HG03354 (cell line): ENCODE measurements around the gene ECHDC3.

Source experiments
- ATAC-seq: cut with Tn5 transposase; IDR thresholded peaks from one replicate; pipeline ENCODE4 v1.9.1; 2021; ENCODE audit warnings: mild to moderate bottlenecking; ENCODE audit not compliant: unreplicated experiment, poor library complexity, severe bottlenecking

Gene ECHDC3

GRCh38 chr10:11798845-11799735 lies 56.9 kb downstream of the ECHDC3 start:
- no peak for ATAC-seq

GRCh38 chr10:11799736-11800080 lies 57.5 kb downstream of the ECHDC3 start:
- ATAC-seq = no peak

- no peak for ATAC-seq
Measured at GRCh38 chr10:11804336-11804735, 62.2 kb downstream of the ECHDC3 start.

GRCh38 chr10:11805792-11806191 lies 63.6 kb downstream of the ECHDC3 start:
- no peak for ATAC-seq

- ATAC-seq = no peak
Measured at GRCh38 chr10:11806706-11807105, 64.5 kb downstream of the ECHDC3 start.

GRCh38 chr10:11808808-11809207 lies 66.6 kb downstream of the ECHDC3 start:
- no peak for ATAC-seq

- no peak for ATAC-seq
Measured at GRCh38 chr10:11810313-11810766, 68.2 kb downstream of the ECHDC3 start.

- ATAC-seq = no peak
Measured at GRCh38 chr10:11810973-11811372, 68.8 kb downstream of the ECHDC3 start.

- ATAC-seq = no peak
Measured at GRCh38 chr10:11813177-11813576, 71.0 kb downstream of the ECHDC3 start.
